ENCODE measurements around the gene WWOX.

Gene WWOX

GRCh38 chr16:78487471-78487870, 388.0 kb downstream of the WWOX start:
- H3K4me3 ChIP-seq (replicated peaks; ENCODE audit: low read depth, low read length) = no peak overlapping the region
- no peak for TF ChIP-seq CTCF (IDR thresholded peaks at IDR 0.05; ENCODE audit: insufficient read depth, low read length, poor library complexity, severe bottlenecking)
- no peak for DNase-seq (ENCODE audit: extremely low read depth, insufficient read length)

GRCh38 chr16:78489072-78489471, 389.6 kb downstream of the WWOX start:
- no peak for TF ChIP-seq CTCF (IDR thresholded peaks at IDR 0.05; ENCODE audit: insufficient read depth, low read length, poor library complexity, severe bottlenecking)
- no peaks in the 10 kb centered on the region; the same call in 1 of the 2 replicates for H3K27me3 ChIP-seq (replicated peaks; ENCODE audit: control insufficient read depth, insufficient read depth, low read length)
- no peak overlapping the region for H3K4me3 ChIP-seq (replicated peaks; ENCODE audit: low read depth, low read length)
- no peaks in the 10 kb centered on the region for H3K36me3 ChIP-seq (ENCODE audit: control insufficient read depth, insufficient read depth, low read length)
- no peak for DNase-seq (ENCODE audit: extremely low read depth, insufficient read length)

More at GRCh38 chr16:78487471-78487870, 388.0 kb downstream of the WWOX start:
- Histone ChIP-seq H3K27me3 (replicated peaks; ENCODE audit: control insufficient read depth, insufficient read depth, low read length) (no peaks in the 10 kb centered on the region; the same call in 1 of the 2 replicates), H3K36me3 (ENCODE audit: control insufficient read depth, insufficient read depth, low read length) (no peaks in the 10 kb centered on the region)

- no peak for TF ChIP-seq CTCF (IDR thresholded peaks at IDR 0.05; ENCODE audit: insufficient read depth, low read length, poor library complexity, severe bottlenecking)
- Histone ChIP-seq H3K4me3 (replicated peaks; ENCODE audit: low read depth, low read length) (no peak overlapping the region), H3K27me3 (replicated peaks; ENCODE audit: control insufficient read depth, insufficient read depth, low read length) (no peaks in the 10 kb centered on the region; the same call in 1 of the 2 replicates), H3K36me3 (ENCODE audit: control insufficient read depth, insufficient read depth, low read length) (no peaks in the 10 kb centered on the region)
- no peak for DNase-seq (ENCODE audit: extremely low read depth, insufficient read length)
Measured at GRCh38 chr16:78489631-78490030, 390.2 kb downstream of the WWOX start.

GRCh38 chr16:78490431-78490830, 391.0 kb downstream of the WWOX start:
- no peak overlapping the region for H3K4me3 ChIP-seq (replicated peaks; ENCODE audit: low read depth, low read length)
- H3K36me3 ChIP-seq (ENCODE audit: control insufficient read depth, insufficient read depth, low read length) = no peaks in the 10 kb centered on the region
- TF ChIP-seq CTCF (IDR thresholded peaks at IDR 0.05; ENCODE audit: insufficient read depth, low read length, poor library complexity, severe bottlenecking) = no peak
- no peak for DNase-seq (ENCODE audit: extremely low read depth, insufficient read length)
- no peaks in the 10 kb centered on the region; the same call in 1 of the 2 replicates for H3K27me3 ChIP-seq (replicated peaks; ENCODE audit: control insufficient read depth, insufficient read depth, low read length)

- H3K36me3 ChIP-seq (ENCODE audit: control insufficient read depth, insufficient read depth, low read length) = no peaks in the 10 kb centered on the region
- H3K27me3 ChIP-seq (replicated peaks; ENCODE audit: control insufficient read depth, insufficient read depth, low read length) = no peaks in the 10 kb centered on the region; the same call in 1 of the 2 replicates
- no peak for DNase-seq (ENCODE audit: extremely low read depth, insufficient read length)
- no peak for TF ChIP-seq CTCF (IDR thresholded peaks at IDR 0.05; ENCODE audit: insufficient read depth, low read length, poor library complexity, severe bottlenecking)
- H3K4me3 ChIP-seq (replicated peaks; ENCODE audit: low read depth, low read length) = no peak overlapping the region
Measured at GRCh38 chr16:78490847-78491246, 391.4 kb downstream of the WWOX start.

GRCh38 chr16:78493573-78493972, 394.1 kb downstream of the WWOX start:
- Histone ChIP-seq H3K36me3 (ENCODE audit: control insufficient read depth, insufficient read depth, low read length) (no peaks in the 10 kb centered on the region), H3K4me3 (replicated peaks; ENCODE audit: low read depth, low read length) (no peak overlapping the region), H3K27me3 (replicated peaks; ENCODE audit: control insufficient read depth, insufficient read depth, low read length) (no peaks in the 10 kb centered on the region; the same call in 1 of the 2 replicates)
- TF ChIP-seq CTCF (IDR thresholded peaks at IDR 0.05; ENCODE audit: insufficient read depth, low read length, poor library complexity, severe bottlenecking) = no peak
- no peak for DNase-seq (ENCODE audit: extremely low read depth, insufficient read length)
